CD4-positive, alpha-beta T cell (primary cell): Measurements from ENCODE around the gene ARL15. TPM values are rescaled to one million over a fixed set of nuclear protein-coding genes. Genes with fewer than 3 reads are reported as not detected.

ENCODE experiments used
- ATAC-seq: fragments of 200-7000 bp; cut with Tn5 transposase; one replicate; pipeline ENCODE4 v1.10.0; 2022; ENCODE audit warnings: mild to moderate bottlenecking; ENCODE audit not compliant: poor library complexity
- CTCF ChIA-PET: fragments of 350-600 bp; sonication (Branson Sonifier 250); formaldehyde crosslinking; loops from one replicate; lab custom pipeline; 2021; ENCODE audit warnings: antibody characterized with exemption, inconsistent platforms; lab: Charles Lee
- POLR2A ChIA-PET: fragments of 350-600 bp; sonication (Branson Sonifier 250); formaldehyde crosslinking; loops from one replicate; lab custom pipeline; 2021; ENCODE audit warnings: antibody characterized with exemption, inconsistent platforms; lab: Charles Lee
- DNase-seq, 14 experiments: peaks; one replicate each; pipeline ENCODE4 v3.0.0-alpha.2; 2013 to 2020; ENCODE audit warnings: mixed read lengths in 2 of 14
- H3K27ac ChIP-seq, 2 donors: one replicate each; pipeline versions ENCODE4 v1.5.1 to v1.7.0; 2013; ENCODE audit warnings: low read length in 2 of 2, low read depth in 1 of 2, mild to moderate bottlenecking in 1 of 2
- H3K27me3 ChIP-seq, 2 experiments: 1 replicate in 1 of 2; 2 replicates in 1 of 2; pipeline versions ENCODE4 v1.6.1 to v1.7.0; 2013; ENCODE audit warnings: low read length in 2 of 2, control low read depth in 1 of 2, mild to moderate bottlenecking in 1 of 2, moderate library complexity in 1 of 2; ENCODE audit not compliant: insufficient read depth in 2 of 2, control insufficient read depth in 1 of 2
- H3K36me3 ChIP-seq: one replicate; pipeline ENCODE4 v1.6.1; 2013; ENCODE audit warnings: low read length, control low read depth; ENCODE audit not compliant: insufficient read depth
- H3K4me1 ChIP-seq: one replicate; pipeline ENCODE4 v1.6.1; 2013; ENCODE audit warnings: low read length, control low read depth; ENCODE audit not compliant: insufficient read depth
- H3K4me3 ChIP-seq: one replicate; pipeline ENCODE4 v1.5.1; 2013; ENCODE audit warnings: mild to moderate bottlenecking, low read length, moderate library complexity
- H3K9me3 ChIP-seq, 2 experiments: 1 replicate in 1 of 2; 2 replicates in 1 of 2; pipeline versions ENCODE4 v1.6.1 to v1.7.0; 2013; ENCODE audit warnings: low read length in 2 of 2, mild to moderate bottlenecking in 2 of 2, control low read depth in 1 of 2, moderate library complexity in 1 of 2; ENCODE audit not compliant: control insufficient read depth in 1 of 2, insufficient read depth in 1 of 2
- H3K27ac Mint-ChIP-seq: one replicate; pipeline ENCODE4 v1.8.0; 2020; ENCODE audit warnings: mixed read lengths
- H3K27me3 Mint-ChIP-seq: one replicate; pipeline ENCODE4 v1.8.0; 2021; ENCODE audit warnings: mixed read lengths
- H3K36me3 Mint-ChIP-seq: one replicate; pipeline ENCODE4 v1.8.0; 2021; ENCODE audit warnings: low read depth, mixed read lengths
- H3K4me1 Mint-ChIP-seq: one replicate; pipeline ENCODE4 v1.8.0; 2021; ENCODE audit warnings: low read depth, mixed read lengths
- H3K4me3 Mint-ChIP-seq: one replicate; pipeline ENCODE4 v1.8.0; 2020; ENCODE audit warnings: mild to moderate bottlenecking, mixed read lengths
- H3K9me3 Mint-ChIP-seq: one replicate; pipeline ENCODE4 v1.8.0; 2020; ENCODE audit warnings: mixed read lengths
- intact Hi-C, 2 experiments: fragments of 100-400 bp; cut with DNase I in 1 of 2; cut with micrococcal nuclease in 1 of 2; formaldehyde crosslinking; loops; one replicate each; pipeline versions ENCODE4 v1.15.1 to v1.9.0; 2023 to 2025; cut with DNase I, micrococcal nuclease
- total RNA-seq, 174 experiments: library from RNA in 2 of 174; stranded (reverse) in 2 of 174; gene quantifications; one replicate each; pipeline ENCODE4 v1.2.3 and lab custom pipeline; 2021 to 2026
- TF ChIP-seq, protein P1 (sequence below): fragments of 200-600 bp; IDR thresholded peaks from one replicate; pipeline ENCODE4 v1.8.0; 2022; ENCODE audit warnings: antibody characterized with exemption, mild to moderate bottlenecking

ARL15 gene
- total RNA-seq, 2 experiments from 2014 or later, result 9.1 to 10.6 TPM

DNA sequence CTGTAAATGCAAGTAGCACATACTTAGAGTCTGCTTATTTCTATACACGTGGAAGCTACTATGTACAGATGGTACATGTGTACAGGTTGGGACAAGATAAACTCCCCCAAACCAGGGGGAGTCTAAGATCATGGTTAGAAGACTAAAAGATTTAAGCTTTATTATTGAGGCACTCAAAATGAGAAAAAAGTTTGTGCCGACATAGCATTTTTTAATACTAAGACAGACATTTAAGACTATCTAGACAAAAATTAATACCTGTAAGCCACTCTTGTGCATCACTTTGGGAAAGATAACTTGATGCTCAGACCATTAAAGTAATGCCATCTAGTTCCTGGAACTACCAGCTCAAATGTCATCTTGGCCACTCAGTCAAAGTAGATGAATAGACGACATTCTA lies 279.4 kb downstream of the ARL15 start:
- CTCF ChIA-PET, result no interaction called here
- TF ChIP-seq, protein P1, sequence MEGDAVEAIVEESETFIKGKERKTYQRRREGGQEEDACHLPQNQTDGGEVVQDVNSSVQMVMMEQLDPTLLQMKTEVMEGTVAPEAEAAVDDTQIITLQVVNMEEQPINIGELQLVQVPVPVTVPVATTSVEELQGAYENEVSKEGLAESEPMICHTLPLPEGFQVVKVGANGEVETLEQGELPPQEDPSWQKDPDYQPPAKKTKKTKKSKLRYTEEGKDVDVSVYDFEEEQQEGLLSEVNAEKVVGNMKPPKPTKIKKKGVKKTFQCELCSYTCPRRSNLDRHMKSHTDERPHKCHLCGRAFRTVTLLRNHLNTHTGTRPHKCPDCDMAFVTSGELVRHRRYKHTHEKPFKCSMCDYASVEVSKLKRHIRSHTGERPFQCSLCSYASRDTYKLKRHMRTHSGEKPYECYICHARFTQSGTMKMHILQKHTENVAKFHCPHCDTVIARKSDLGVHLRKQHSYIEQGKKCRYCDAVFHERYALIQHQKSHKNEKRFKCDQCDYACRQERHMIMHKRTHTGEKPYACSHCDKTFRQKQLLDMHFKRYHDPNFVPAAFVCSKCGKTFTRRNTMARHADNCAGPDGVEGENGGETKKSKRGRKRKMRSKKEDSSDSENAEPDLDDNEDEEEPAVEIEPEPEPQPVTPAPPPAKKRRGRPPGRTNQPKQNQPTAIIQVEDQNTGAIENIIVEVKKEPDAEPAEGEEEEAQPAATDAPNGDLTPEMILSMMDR, result no peak
- H3K27me3 Mint-ChIP-seq, result no peaks in the 10 kb centered on the region
- no peaks in the 10 kb centered on the region for H3K9me3 Mint-ChIP-seq
- no peaks in the 10 kb centered on the region for H3K9me3 ChIP-seq
- ATAC-seq, result no peak
- no peak overlapping the region for H3K4me3 ChIP-seq
- intact Hi-C loops, result no loop called here
- H3K27ac ChIP-seq, result no peak overlapping the region
- H3K4me1 Mint-ChIP-seq, result no peaks in the 10 kb centered on the region
- no peaks in the 10 kb centered on the region for H3K27me3 ChIP-seq
- H3K27ac Mint-ChIP-seq, result no peak overlapping the region
- H3K4me3 Mint-ChIP-seq, result no peak overlapping the region
- POLR2A ChIA-PET, result no interaction called here
- H3K4me1 ChIP-seq, result no peaks in the 10 kb centered on the region
- no peak for DNase-seq
- H3K36me3 Mint-ChIP-seq, result peaks cover 14% of the 10 kb centered on the region
- H3K36me3 ChIP-seq, result no peaks in the 10 kb centered on the region

DNA sequence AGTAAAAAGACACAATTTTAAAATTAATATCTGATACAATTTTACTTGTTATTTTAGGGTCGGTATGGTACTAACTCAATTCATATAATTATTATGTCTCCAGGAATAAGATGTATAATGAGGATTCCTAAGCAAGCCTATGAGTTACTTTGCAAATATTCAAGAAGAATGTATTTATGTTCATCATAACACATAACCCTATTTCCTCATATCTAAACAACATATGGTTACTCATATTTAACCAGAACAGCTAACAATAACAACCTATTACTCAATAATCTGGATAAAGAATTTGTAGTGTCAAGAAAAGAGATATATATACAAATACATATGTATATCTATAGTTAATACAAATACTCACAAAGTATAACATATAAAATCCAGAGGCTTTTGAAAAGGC lies 285.9 kb downstream of the ARL15 start:
- H3K36me3 ChIP-seq, result no peaks in the 10 kb centered on the region
- no peaks in the 10 kb centered on the region for H3K27me3 Mint-ChIP-seq
- peaks cover 31% of the 10 kb centered on the region for H3K4me1 Mint-ChIP-seq
- ATAC-seq (no peak), DNase-seq (no peak)
- H3K27ac Mint-ChIP-seq, result no peak overlapping the region
- CTCF ChIA-PET, result no interaction called here
- TF ChIP-seq, protein P1, result no peak
- no peak overlapping the region for H3K27ac ChIP-seq
- no peak overlapping the region for H3K4me3 Mint-ChIP-seq
- H3K36me3 Mint-ChIP-seq, result no peaks in the 10 kb centered on the region
- no peaks in the 10 kb centered on the region for H3K9me3 ChIP-seq
- POLR2A ChIA-PET, result no interaction called here
- intact Hi-C loops, result no loop called here
- H3K27me3 ChIP-seq, result no peaks in the 10 kb centered on the region
- H3K9me3 Mint-ChIP-seq, result no peaks in the 10 kb centered on the region
- no peak overlapping the region for H3K4me3 ChIP-seq
- peaks cover 5% of the 10 kb centered on the region for H3K4me1 ChIP-seq

- Histone ChIP-seq H3K36me3 (no peaks in the 10 kb centered on the region), H3K27ac (no peak overlapping the region), H3K9me3 (no peaks in the 10 kb centered on the region), H3K4me1 (peaks cover 5% of the 10 kb centered on the region), H3K27me3 (no peaks in the 10 kb centered on the region), H3K4me3 (no peak overlapping the region)
- ATAC-seq (no peak), DNase-seq (no peak)
- TF ChIP-seq, protein P1, result no peak
- Mint-ChIP-seq H3K4me1 (peaks cover 31% of the 10 kb centered on the region), H3K4me3 (no peak overlapping the region), H3K36me3 (peaks cover 9% of the 10 kb centered on the region), H3K27ac (no peak overlapping the region), H3K9me3 (no peaks in the 10 kb centered on the region), H3K27me3 (no peaks in the 10 kb centered on the region)
- ChIA-PET POLR2A (no interaction called here), CTCF (no interaction called here)
- intact Hi-C loops, result no loop called here
Measured at GRCh38 chr5:54022223-54022622, 288.1 kb downstream of the ARL15 start.
